Measurements from ENCODE around the gene EFCAB11. TPM values are rescaled to one million over a fixed set of nuclear protein-coding genes. Genes with fewer than 3 reads are reported as not detected.

The EFCAB11 gene
- total and polyA plus RNA-seq, 8 donors: 5.3 to 13.9 (median 11.3) TPM

- TF ChIP-seq CTCF (IDR thresholded peaks at IDR 0.05): no peak
- H3K9me3 ChIP-seq: no peaks in the 10 kb centered on the region
- ATAC-seq (no peak), DNase-seq (no peak)
- intact Hi-C loops (cut with DNase I): no loop called here
- H3K36me3 ChIP-seq: no peaks in the 10 kb centered on the region
- no peak overlapping the region for H3K4me3 ChIP-seq
- H3K27me3 ChIP-seq: no peaks in the 10 kb centered on the region
- no peak overlapping the region for H3K27ac ChIP-seq
- H3K4me1 ChIP-seq: no peaks in the 10 kb centered on the region
Measured at GRCh38 chr14:89833120-89833532, 121.4 kb downstream of the EFCAB11 start.

GRCh38 chr14:89828471-89829165 lies 125.9 kb downstream of the EFCAB11 start:
- no peaks in the 10 kb centered on the region for H3K36me3 ChIP-seq
- DNase-seq: no peak
- TF ChIP-seq CTCF (IDR thresholded peaks at IDR 0.05): no peak
- H3K4me1 ChIP-seq: no peaks in the 10 kb centered on the region
- no peak for ATAC-seq
- no peak overlapping the region for H3K27ac ChIP-seq
- intact Hi-C loops (cut with DNase I): no loop called here
- peaks cover 0 to 4% of the 10 kb centered on the region in 2 donors for H3K9me3 ChIP-seq
- H3K4me3 ChIP-seq: no peak overlapping the region
- no peaks in the 10 kb centered on the region for H3K27me3 ChIP-seq

- Histone ChIP-seq H3K27ac (no peak overlapping the region), H3K36me3 (no peaks in the 10 kb centered on the region), H3K4me3 (no peak overlapping the region), H3K27me3 (no peaks in the 10 kb centered on the region), H3K4me1 (no peaks in the 10 kb centered on the region), H3K9me3 (peaks cover 0 to 16% of the 10 kb centered on the region in 2 donors)
- no peak for TF ChIP-seq CTCF (IDR thresholded peaks at IDR 0.05)
- DNase-seq (no peak), ATAC-seq (no peak)
- intact Hi-C loops (cut with DNase I): no loop called here
Measured at GRCh38 chr14:89827265-89827664, 127.3 kb downstream of the EFCAB11 start.

- Histone ChIP-seq H3K4me3 (no peak overlapping the region), H3K27ac (no peak overlapping the region), H3K27me3 (no peaks in the 10 kb centered on the region), H3K4me1 (no peaks in the 10 kb centered on the region), H3K36me3 (no peaks in the 10 kb centered on the region), H3K9me3 (peaks cover 0 to 16% of the 10 kb centered on the region in 2 donors)
- no peak for TF ChIP-seq CTCF (IDR thresholded peaks at IDR 0.05)
- intact Hi-C loops (cut with DNase I): no loop called here
- DNase-seq (no peak), ATAC-seq (no peak)
Measured at GRCh38 chr14:89826596-89826995, 127.9 kb downstream of the EFCAB11 start.

- Histone ChIP-seq H3K27ac (no peak overlapping the region), H3K9me3 (peaks cover 0 to 16% of the 10 kb centered on the region in 2 donors), H3K4me3 (no peak overlapping the region), H3K27me3 (no peaks in the 10 kb centered on the region), H3K4me1 (no peaks in the 10 kb centered on the region), H3K36me3 (no peaks in the 10 kb centered on the region)
- intact Hi-C loops (cut with DNase I): no loop called here
- DNase-seq (no peak), ATAC-seq (no peak)
- TF ChIP-seq CTCF (IDR thresholded peaks at IDR 0.05): no peak
Measured at GRCh38 chr14:89823743-89824142, 130.8 kb downstream of the EFCAB11 start.
